Measurements from ENCODE around the gene HSPG2. TPM values are rescaled to one million over a fixed set of nuclear protein-coding genes. Genes with fewer than 3 reads are reported as not detected.
A peak's percentile ranks its signal among the peaks of the same experiment; 100 is the strongest.

Gene HSPG2
- total RNA-seq, 1 donor from 2014 or later, result 28.7 TPM

DNA sequence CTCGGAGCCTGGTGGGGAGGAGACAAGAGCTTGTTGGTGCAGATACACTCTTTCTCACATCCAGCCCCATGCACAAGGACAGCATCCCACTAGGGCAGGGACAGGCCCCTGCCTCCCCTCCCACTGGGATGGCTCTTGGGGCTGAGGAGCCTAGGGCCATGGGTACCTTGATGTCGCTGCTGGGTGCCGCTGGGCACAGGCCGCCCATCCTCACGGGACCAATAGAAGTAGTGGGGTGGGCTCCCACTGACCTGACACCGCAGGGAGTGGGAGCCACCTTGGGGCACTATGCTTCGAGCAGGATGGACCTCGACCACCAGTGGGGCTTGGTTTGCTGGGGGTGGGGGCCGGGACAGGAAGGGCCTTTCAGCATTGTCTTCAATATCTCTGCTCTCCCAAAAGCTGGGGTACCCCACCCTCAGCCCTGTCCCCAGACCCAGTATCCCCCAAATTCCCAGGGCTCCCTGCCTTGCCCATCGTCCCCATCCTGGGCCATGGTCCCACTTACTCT is 77.4 kb downstream of the HSPG2 start:
- DNase-seq (ENCODE audit: low read depth) (no peak), FAIRE-seq (no peak)
- H3K4me3 ChIP-seq (ENCODE audit: low read depth, low read length), result no peak overlapping the region
- no peaks in the 10 kb centered on the region for H3K27me3 ChIP-seq (ENCODE audit: control insufficient read depth, insufficient read depth, low read length)
- H3K36me3 ChIP-seq (ENCODE audit: control insufficient read depth, insufficient read depth, low read length), result peaks cover 48% of the 10 kb centered on the region
- no peak for TF ChIP-seq CTCF (IDR thresholded peaks at IDR 0.05; ENCODE audit: insufficient read depth, low read length, severe bottlenecking)

DNA sequence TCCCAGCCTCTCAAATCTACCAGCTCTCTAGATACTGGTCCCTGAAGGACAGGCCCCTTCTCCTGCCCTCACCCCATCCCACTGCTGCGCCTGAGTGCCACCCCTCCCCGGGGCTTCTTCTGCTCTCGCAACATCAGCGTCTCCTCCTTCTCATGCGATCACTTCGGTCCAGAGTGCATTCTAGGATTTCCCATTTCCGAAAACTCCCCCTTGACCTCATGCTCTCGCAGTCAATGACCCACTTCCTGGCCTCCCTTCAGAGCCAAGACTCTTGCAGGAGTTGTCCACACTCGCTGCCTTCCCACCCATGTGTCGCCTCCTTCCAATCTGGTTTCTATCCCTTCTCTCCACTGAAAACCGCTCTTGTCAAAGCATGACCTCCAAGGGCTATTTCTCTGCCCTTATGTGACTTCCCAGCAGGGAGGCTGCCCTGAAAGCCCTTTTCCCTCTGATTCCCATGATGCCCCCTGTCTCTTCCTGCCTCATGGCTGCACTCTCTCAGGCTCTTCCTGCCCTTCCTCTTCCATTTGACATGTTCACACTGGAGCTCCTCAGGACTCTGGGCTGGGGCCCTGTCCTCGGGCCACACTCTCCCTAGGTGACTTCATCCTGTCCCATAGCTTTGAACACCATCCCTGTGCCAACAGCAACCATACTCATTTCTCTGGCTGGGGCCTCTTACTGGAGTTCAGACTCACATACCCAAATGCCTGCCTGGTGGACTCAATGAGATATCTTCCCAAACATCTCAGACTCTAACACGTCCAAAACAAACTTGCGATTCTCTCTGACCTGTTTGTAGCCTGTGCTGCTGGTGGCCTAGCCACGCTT is 79.1 kb downstream of the HSPG2 start:
- TF ChIP-seq CTCF (IDR thresholded peaks at IDR 0.05; ENCODE audit: insufficient read depth, low read length, severe bottlenecking), result no peak
- H3K27me3 ChIP-seq (ENCODE audit: control insufficient read depth, insufficient read depth, low read length), result no peaks in the 10 kb centered on the region
- FAIRE-seq (no peak), DNase-seq (ENCODE audit: low read depth) (no peak)
- no peak overlapping the region for H3K4me3 ChIP-seq (ENCODE audit: low read depth, low read length)
- peaks cover 54% of the 10 kb centered on the region for H3K36me3 ChIP-seq (ENCODE audit: control insufficient read depth, insufficient read depth, low read length)

DNA sequence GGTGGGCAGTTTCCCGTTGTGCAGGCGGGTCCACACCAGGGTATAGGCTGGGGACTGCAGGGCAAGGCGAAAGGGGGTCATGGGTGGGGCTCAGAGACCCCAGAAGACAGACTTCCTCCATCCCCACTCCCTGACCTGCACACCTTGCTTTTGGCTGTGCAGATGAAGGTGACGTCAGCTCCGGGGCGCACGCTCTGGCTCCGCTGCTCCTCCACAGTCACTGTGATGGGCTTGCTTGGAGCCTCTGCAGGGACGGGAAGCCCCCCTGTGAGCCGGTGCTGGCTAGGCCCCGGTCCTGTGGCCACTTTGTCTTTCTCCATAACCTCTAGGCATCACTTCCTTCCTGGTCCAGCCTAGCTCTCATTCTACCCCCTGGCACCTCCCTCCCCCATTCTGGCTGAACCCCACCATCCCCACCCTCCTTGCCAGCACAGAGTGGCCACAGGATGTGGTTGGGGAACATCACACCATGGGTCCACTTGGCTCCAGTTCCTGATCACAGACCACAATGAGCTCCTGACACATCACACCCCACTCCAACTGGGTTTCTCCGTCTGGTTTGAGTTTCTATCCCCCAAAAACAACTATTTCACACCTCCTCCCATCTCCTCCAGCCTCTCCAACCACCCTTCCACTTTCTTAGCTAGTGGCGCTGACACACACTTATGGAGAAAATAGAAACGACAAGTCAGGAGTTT is 79.8 kb downstream of the HSPG2 start:
- FAIRE-seq, result no peak
- no peak overlapping the region for H3K4me3 ChIP-seq (ENCODE audit: low read depth, low read length)
- DNase-seq (ENCODE audit: low read depth), result no peak
- no peak for TF ChIP-seq CTCF (IDR thresholded peaks at IDR 0.05; ENCODE audit: insufficient read depth, low read length, severe bottlenecking)
- H3K36me3 ChIP-seq (ENCODE audit: control insufficient read depth, insufficient read depth, low read length), result peaks cover 59% of the 10 kb centered on the region
- no peaks in the 10 kb centered on the region for H3K27me3 ChIP-seq (ENCODE audit: control insufficient read depth, insufficient read depth, low read length)

- Histone ChIP-seq H3K36me3 (ENCODE audit: control insufficient read depth, insufficient read depth, low read length) (peaks cover 61% of the 10 kb centered on the region), H3K27me3 (ENCODE audit: control insufficient read depth, insufficient read depth, low read length) (no peaks in the 10 kb centered on the region), H3K4me3 (ENCODE audit: low read depth, low read length) (no peak overlapping the region)
- no peak for TF ChIP-seq CTCF (IDR thresholded peaks at IDR 0.05; ENCODE audit: insufficient read depth, low read length, severe bottlenecking)
- DNase-seq (ENCODE audit: low read depth), result peak; percentile 41
- no peak for FAIRE-seq
Measured at GRCh38 chr1:21855257-21856096, 81.6 kb downstream of the HSPG2 start.

DNA sequence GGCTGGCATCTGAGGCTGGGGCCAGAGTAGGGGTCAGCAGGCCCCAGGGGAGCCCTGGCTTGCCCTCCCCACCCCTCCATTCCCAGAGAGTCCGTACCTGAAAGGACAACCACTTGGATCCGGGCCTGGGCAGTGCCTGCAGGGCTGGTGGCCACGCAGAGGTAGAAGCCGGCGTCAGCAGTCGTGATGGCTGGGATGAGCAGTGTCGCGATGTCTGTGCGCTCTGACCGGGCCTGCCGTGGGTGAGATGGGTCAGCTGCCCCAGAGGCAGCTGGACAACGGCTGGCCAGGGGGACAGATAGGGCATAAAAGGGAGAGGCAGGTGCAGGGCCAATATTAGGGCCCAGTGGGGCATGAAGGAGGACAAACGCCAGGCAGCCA is 82.4 kb downstream of the HSPG2 start:
- Histone ChIP-seq H3K36me3 (ENCODE audit: control insufficient read depth, insufficient read depth, low read length) (peaks cover 64% of the 10 kb centered on the region), H3K27me3 (ENCODE audit: control insufficient read depth, insufficient read depth, low read length) (no peaks in the 10 kb centered on the region), H3K4me3 (ENCODE audit: low read depth, low read length) (no peak overlapping the region)
- FAIRE-seq (no peak), DNase-seq (ENCODE audit: low read depth) (no peak)
- no peak for TF ChIP-seq CTCF (IDR thresholded peaks at IDR 0.05; ENCODE audit: insufficient read depth, low read length, severe bottlenecking)

Measured in bronchial epithelial cell (primary cell).